Thyroid gland (tissue), 4 donors: ENCODE results near the gene ERICH2. TPM values are rescaled to one million over a fixed set of nuclear protein-coding genes. Genes with fewer than 3 reads are reported as not detected.

ENCODE experiments used
- DNase-seq, 2 donors: peaks; one replicate each; pipeline ENCODE4 v3.0.0-alpha.2; 2019
- H3K27ac ChIP-seq, 3 donors: fragments of 200-600 bp; sonication (generic); 1 replicate in 2 of 3; 2 replicates in 1 of 3; pipeline ENCODE4 v1.5.1; 2016 to 2019; ENCODE audit warnings: mild to moderate bottlenecking in 1 of 3, moderate library complexity in 1 of 3
- H3K27me3 ChIP-seq: fragments of 200-600 bp; sonication (generic); one replicate; pipeline ENCODE4 v1.5.1; 2019
- H3K36me3 ChIP-seq, 2 donors: fragments of 200-600 bp; sonication (generic); one replicate each; pipeline ENCODE4 v1.5.1; 2016 to 2019
- H3K4me1 ChIP-seq, 2 donors: fragments of 200-600 bp; sonication (generic); one replicate each; pipeline ENCODE4 v1.5.1; 2017 to 2019
- H3K4me3 ChIP-seq, 3 donors: fragments of 200-600 bp; sonication (generic); replicated peaks in 1 of 3; 1 replicate in 2 of 3; 2 replicates in 1 of 3; pipeline ENCODE4 v1.5.1; 2016; ENCODE audit warnings: mild to moderate bottlenecking in 1 of 3
- H3K9me3 ChIP-seq: fragments of 200-600 bp; sonication (generic); one replicate; pipeline ENCODE4 v1.5.1; 2017
- POLR2A ChIP-seq, 2 donors: fragments of 450-650 bp; IDR thresholded peaks; one replicate each; pipeline ENCODE4 v1.6.1; 2017; ENCODE audit warnings: antibody characterized with exemption in 2 of 2, mild to moderate bottlenecking in 2 of 2, moderate library complexity in 1 of 2
- WGBS, 2 donors: methylation state at CpG; one replicate each; pipeline ENCODE4 v1.1.5; 2017; 5-methylcytosine and 5-hydroxymethylcytosine counted together
- intact Hi-C: fragments of 100-400 bp; cut with DNase I; formaldehyde crosslinking; loops from one replicate; pipeline ENCODE4 v1.15.1; 2023
- total RNA-seq, 4 donors: library from RNA; depleted of rRNA; stranded (reverse); fragments of >200 nt; gene quantifications; one replicate each; pipeline ENCODE4 v1.2.3, GENCODE V29; 2016
- TF ChIP-seq, protein P1 (sequence below), 6 experiments: fragments of 200-600 bp in 3 of 6; fragments of 450-650 bp in 3 of 6; sonication (generic) in 3 of 6; IDR thresholded peaks; one replicate each; pipeline ENCODE4 v1.5.1; 2016 to 2019; ENCODE audit warnings: antibody characterized with exemption in 6 of 6, mild to moderate bottlenecking in 2 of 6, inconsistent platforms in 1 of 6, moderate library complexity in 1 of 6

Gene ERICH2
- total RNA-seq, 4 donors from 2014 or later = not detected

DNA sequence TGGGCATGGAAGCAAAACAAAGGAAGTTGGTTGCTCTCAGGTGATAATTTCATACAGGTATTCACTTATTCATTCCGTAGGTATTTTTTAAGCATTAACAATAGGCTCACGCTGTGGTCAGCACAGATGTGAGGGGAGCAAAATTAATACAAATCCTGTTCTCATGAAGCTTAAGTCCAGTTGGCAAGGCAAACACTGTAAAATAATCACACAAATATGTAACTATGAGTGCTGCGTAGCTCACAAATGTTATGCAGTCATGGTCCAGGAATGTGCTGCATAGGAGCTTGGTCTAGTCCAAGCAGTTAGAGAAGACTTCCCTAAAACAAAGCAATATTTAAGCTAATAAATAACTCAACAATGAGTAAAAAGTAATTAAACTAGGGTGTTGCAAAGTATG is 31.1 kb upstream of the ERICH2 start:
- Histone ChIP-seq H3K9me3 (no peaks in the 10 kb centered on the region), H3K4me3 (no peak overlapping the region), H3K4me1 (no peaks in the 10 kb centered on the region), H3K36me3 (no peaks in the 10 kb centered on the region), H3K27me3 (no peaks in the 10 kb centered on the region), H3K27ac (no peak overlapping the region)
- 80 to 91% methylated on average over 3 of the region's 3 CpGs for WGBS, 2 donors
- TF ChIP-seq POLR2A (IDR thresholded peaks at IDR 0.05) = no peak
- TF ChIP-seq, protein P1, sequence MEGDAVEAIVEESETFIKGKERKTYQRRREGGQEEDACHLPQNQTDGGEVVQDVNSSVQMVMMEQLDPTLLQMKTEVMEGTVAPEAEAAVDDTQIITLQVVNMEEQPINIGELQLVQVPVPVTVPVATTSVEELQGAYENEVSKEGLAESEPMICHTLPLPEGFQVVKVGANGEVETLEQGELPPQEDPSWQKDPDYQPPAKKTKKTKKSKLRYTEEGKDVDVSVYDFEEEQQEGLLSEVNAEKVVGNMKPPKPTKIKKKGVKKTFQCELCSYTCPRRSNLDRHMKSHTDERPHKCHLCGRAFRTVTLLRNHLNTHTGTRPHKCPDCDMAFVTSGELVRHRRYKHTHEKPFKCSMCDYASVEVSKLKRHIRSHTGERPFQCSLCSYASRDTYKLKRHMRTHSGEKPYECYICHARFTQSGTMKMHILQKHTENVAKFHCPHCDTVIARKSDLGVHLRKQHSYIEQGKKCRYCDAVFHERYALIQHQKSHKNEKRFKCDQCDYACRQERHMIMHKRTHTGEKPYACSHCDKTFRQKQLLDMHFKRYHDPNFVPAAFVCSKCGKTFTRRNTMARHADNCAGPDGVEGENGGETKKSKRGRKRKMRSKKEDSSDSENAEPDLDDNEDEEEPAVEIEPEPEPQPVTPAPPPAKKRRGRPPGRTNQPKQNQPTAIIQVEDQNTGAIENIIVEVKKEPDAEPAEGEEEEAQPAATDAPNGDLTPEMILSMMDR (IDR thresholded peaks at IDR 0.05) = no peak
- no peak for DNase-seq
- intact Hi-C loops = no loop called here

DNA sequence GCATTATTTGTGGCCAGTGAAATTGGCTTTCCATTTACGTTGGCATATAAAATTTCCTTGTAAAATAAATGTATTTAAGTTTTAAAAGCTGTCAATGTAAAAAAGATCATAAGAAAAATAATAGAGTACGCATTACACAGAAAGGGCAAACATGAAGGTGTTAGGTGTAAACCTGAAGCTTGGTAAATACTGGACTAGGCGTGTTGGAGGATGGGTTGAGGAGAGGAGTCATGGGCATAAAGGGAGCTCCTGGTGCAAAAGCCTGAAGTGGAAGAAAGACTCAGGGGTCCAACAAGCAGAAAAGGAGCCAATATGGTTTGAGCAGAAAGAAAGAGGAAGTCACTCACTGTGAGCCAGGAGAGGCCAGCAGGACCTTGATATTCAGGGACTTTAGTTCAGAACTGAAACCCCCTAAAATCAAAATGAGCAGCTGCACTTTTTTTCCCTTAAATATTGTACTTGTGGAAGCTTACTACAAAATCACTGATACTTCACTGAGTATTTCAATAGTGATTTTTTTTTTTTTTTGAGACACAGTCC is 30.6 kb upstream of the ERICH2 start:
- H3K27me3 ChIP-seq = no peaks in the 10 kb centered on the region
- intact Hi-C loops = no loop called here
- no peak for TF ChIP-seq POLR2A (IDR thresholded peaks at IDR 0.05)
- TF ChIP-seq, protein P1 (IDR thresholded peaks at IDR 0.05) = no peak
- WGBS, 2 donors = 87 to 90% methylated on average over 3 of the region's 3 CpGs
- no peak for DNase-seq
- no peaks in the 10 kb centered on the region for H3K4me1 ChIP-seq
- H3K36me3 ChIP-seq = no peaks in the 10 kb centered on the region
- no peak overlapping the region for H3K4me3 ChIP-seq
- no peak overlapping the region for H3K27ac ChIP-seq
- H3K9me3 ChIP-seq = no peaks in the 10 kb centered on the region

DNA sequence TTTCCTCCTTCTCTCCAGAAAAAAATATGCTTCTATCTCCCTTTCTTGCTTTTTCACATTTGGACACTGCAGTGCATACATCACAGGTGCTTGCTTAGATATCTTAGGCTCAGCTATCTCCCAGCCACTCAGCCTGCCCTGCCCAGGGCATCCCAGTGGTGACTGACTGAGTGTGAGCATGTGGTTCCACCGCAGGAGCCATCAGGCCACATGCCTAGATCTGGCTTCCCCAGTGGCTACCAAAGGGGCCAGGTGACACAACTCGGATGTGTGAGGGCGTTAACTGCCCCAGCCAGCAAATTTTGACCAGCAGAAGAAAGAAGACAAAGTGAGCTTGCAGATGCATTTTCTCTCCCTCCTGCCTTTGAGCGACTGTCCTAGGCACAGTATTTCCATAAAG is 29.5 kb upstream of the ERICH2 start:
- no peak overlapping the region for H3K4me3 ChIP-seq
- WGBS, 2 donors = 79 to 91% methylated on average over 4 of the region's 4 CpGs
- no peak for DNase-seq
- no peaks in the 10 kb centered on the region for H3K36me3 ChIP-seq
- H3K27ac ChIP-seq = no peak overlapping the region
- H3K9me3 ChIP-seq = no peaks in the 10 kb centered on the region
- no peaks in the 10 kb centered on the region for H3K4me1 ChIP-seq
- TF ChIP-seq POLR2A (IDR thresholded peaks at IDR 0.05) = no peak
- TF ChIP-seq, protein P1 (IDR thresholded peaks at IDR 0.05) = no peak
- intact Hi-C loops = no loop called here
- H3K27me3 ChIP-seq = no peaks in the 10 kb centered on the region

DNA sequence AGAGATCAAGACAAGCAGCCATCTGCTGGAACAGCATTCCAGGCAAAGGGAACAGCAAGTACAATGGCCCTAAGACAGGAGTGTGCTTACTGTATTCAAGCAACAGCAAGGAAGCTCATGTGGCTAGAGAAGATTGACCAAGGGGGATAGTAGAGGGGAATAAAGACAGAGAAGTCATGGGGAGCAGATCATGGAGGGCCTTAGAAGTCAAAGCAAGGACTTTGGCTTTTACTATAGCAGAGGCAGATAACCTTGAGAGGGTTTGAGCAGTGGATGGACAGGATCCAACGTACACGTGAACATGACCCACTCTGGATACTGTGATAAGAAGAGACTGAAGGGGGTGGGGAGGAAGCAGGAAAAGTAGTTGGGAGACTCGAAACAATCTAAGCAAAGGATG is 28.2 kb upstream of the ERICH2 start:
- no peak for TF ChIP-seq POLR2A (IDR thresholded peaks at IDR 0.05)
- TF ChIP-seq, protein P1 (IDR thresholded peaks at IDR 0.05) = no peak
- intact Hi-C loops = no loop called here
- DNase-seq = no peak
- Histone ChIP-seq H3K4me3 (no peak overlapping the region), H3K4me1 (no peaks in the 10 kb centered on the region), H3K27me3 (no peaks in the 10 kb centered on the region), H3K27ac (no peak overlapping the region), H3K36me3 (no peaks in the 10 kb centered on the region), H3K9me3 (no peaks in the 10 kb centered on the region)
- 78 to 93% methylated on average over 3 of the region's 3 CpGs for WGBS, 2 donors

DNA sequence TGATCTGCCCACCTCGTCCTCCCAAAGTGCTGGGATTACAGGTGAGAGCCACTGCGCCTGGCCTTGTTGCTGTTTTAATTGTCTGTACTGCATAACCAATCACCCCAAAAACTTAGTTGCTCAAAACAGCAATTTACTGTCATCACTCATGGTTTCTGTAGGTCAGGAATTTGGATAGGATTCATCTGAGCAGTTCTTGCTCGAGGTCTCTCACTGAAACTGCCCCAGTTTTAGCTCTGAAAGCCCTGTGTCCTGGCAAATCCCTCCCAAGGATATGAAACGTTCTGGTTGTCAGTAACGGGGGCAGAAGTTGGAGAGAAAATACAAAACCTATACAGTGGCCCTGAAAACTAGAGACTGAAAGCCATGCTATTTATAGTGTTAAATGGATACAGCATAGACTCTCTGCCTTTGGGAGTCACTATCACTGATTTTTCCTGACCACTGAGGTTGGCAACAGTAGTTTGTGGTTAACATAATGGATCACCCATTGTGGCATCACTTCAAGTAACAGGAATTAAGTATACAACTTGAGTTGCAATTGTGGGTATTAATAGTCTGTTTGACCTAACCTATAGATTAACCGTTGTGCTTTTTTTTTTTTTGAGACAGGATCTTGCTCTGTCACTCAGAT is 27.2 kb upstream of the ERICH2 start:
- WGBS, 2 donors = 78 to 85% methylated on average over 6 of the region's 6 CpGs
- intact Hi-C loops = no loop called here

More for the DNA sequence above, 27.2 kb upstream of the ERICH2 start:
- Histone ChIP-seq H3K36me3 (no peaks in the 10 kb centered on the region), H3K9me3 (no peaks in the 10 kb centered on the region), H3K4me1 (no peaks in the 10 kb centered on the region), H3K27me3 (no peaks in the 10 kb centered on the region), H3K27ac (no peak overlapping the region), H3K4me3 (no peak overlapping the region)
- DNase-seq = no peak
- TF ChIP-seq POLR2A (IDR thresholded peaks at IDR 0.05) = no peak
- TF ChIP-seq, protein P1 (IDR thresholded peaks at IDR 0.05) = no peak
